ENCODE data around the gene RUFY2. TPM values are rescaled to one million over a fixed set of nuclear protein-coding genes. Genes with fewer than 3 reads are reported as not detected.

The RUFY2 gene
- total RNA-seq, 1 donor from 2014 or later = 21.3 TPM

DNA sequence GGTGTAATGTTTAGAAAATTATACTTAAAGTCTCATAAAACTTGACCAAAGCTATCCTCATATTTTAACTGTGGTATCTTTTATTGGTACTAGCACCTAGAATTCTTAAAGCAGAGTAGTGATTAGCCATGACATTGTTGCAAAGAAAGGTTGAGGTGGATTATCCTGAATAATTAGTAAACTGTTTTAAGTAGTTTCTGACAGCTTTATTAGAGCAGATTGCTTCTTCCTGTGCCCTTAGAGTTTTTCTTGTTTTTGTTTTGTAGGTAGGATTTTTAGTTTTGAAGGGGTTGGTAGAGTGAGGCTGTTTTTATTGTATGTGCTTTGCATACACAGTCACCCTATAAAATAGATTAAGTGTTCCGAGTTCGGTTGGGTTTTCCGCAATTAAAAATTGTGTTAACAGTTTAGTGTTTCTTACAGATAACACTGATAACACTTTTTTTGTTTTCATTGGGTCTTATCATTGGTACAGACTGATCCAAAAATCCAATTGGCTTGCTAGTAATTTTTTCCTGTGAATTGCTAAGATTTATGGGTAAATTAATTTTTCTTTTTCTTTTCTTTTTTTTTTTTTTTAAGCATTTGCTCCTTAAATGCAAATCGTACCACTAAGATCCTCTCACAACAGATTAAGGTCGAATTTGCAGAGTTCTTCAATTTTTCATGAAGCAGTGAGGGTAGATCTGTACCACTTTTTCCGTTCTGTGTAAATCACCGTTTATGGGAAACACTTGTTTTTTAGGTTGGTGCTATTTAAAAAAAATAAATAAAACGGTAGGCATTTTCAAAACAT, 72.2 kb downstream of the RUFY2 start:
- peak overlapping the region; percentile 100 for H3K4me3 Mint-ChIP-seq
- H3K4me1 Mint-ChIP-seq (ENCODE audit: unreplicated experiment) = peaks cover 35% of the 10 kb centered on the region
- TF ChIP-seq, protein P1, sequence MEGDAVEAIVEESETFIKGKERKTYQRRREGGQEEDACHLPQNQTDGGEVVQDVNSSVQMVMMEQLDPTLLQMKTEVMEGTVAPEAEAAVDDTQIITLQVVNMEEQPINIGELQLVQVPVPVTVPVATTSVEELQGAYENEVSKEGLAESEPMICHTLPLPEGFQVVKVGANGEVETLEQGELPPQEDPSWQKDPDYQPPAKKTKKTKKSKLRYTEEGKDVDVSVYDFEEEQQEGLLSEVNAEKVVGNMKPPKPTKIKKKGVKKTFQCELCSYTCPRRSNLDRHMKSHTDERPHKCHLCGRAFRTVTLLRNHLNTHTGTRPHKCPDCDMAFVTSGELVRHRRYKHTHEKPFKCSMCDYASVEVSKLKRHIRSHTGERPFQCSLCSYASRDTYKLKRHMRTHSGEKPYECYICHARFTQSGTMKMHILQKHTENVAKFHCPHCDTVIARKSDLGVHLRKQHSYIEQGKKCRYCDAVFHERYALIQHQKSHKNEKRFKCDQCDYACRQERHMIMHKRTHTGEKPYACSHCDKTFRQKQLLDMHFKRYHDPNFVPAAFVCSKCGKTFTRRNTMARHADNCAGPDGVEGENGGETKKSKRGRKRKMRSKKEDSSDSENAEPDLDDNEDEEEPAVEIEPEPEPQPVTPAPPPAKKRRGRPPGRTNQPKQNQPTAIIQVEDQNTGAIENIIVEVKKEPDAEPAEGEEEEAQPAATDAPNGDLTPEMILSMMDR (conservative IDR thresholded peaks at IDR 0.05) = no peak
- peaks cover 40% of the 10 kb centered on the region for H3K36me3 Mint-ChIP-seq
- peak overlapping the region; percentile 37 for H3K27ac Mint-ChIP-seq
- peaks cover 4% of the 10 kb centered on the region for H3K27me3 Mint-ChIP-seq
- DNase-seq (ENCODE audit: extremely low spot score, unreplicated experiment) = no peak
- no peaks in the 10 kb centered on the region for H3K9me3 Mint-ChIP-seq

DNA sequence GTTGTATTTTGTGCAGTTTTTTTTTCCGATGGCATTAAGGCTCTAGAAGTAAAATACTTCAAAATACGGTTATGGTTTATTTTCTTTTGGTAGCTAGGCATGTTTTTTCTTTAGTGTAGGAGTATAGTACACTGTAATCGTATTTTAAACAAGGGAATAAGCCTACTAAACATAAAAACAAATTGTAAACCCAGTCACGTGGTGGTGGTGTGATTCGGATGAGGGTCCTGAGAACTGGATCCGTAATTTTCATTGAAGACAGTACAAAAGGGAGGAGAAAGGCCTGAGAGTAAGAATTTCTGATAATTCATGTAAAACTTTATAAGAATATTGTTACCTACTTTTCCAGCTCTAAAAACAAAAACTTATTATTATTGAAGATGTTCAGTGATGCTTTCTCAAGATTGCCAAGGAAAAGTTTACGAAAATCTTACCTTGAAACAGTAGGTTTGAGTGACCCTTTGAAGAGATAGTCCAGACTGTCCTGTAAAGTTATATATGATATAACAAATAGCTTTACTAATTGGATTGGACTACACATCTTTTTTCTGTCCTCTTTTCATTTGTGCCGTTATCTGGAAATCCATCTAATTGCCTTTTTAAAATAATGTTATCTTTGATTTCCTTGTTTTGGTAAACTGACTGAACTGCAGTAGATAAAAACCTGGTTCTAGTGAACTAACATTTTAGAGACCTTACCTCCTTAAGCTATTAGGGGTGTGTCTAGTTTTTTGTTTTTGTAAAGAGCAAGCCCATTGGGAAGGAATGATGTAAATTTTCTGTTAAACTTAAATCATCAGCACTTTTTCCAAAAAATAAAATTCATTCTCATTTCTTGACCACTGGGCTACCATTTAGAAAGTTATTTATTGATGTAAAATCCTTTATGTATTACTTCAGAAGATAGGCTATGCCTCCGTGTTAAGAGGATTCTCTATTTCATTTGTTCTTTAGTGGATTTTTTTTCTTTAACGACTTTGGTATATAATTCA, 73.3 kb downstream of the RUFY2 start:
- H3K36me3 Mint-ChIP-seq = peaks cover 29% of the 10 kb centered on the region
- no peaks in the 10 kb centered on the region for H3K9me3 Mint-ChIP-seq
- H3K4me1 Mint-ChIP-seq (ENCODE audit: unreplicated experiment) = peaks cover 41% of the 10 kb centered on the region
- no peak for DNase-seq (ENCODE audit: extremely low spot score, unreplicated experiment)
- peak overlapping the region; percentile 100 for H3K27ac Mint-ChIP-seq
- H3K27me3 Mint-ChIP-seq = peaks cover 4% of the 10 kb centered on the region
- TF ChIP-seq, protein P1 (conservative IDR thresholded peaks at IDR 0.05) = no peak
- peak overlapping the region; percentile 100 for H3K4me3 Mint-ChIP-seq

DNA sequence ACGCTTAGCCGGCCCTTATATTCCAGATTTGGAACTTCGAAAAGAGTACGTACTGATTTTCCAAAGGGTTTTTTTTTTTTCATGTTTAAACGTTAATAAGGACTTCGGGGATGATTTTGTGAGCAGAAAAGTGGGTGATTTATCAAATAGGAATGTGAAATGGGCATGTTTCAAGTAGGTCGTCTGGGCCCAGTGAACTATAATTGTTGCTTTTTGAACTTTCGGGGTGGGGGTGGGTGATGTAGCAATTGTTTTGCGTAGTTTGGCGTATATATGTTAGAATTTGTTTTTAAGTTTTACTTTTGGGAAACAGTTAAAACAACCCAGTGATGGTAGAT, 74.0 kb downstream of the RUFY2 start:
- peaks cover 25% of the 10 kb centered on the region for H3K36me3 Mint-ChIP-seq
- H3K9me3 Mint-ChIP-seq = no peaks in the 10 kb centered on the region
- TF ChIP-seq, protein P1 (conservative IDR thresholded peaks at IDR 0.05) = no peak
- peaks cover 4% of the 10 kb centered on the region for H3K27me3 Mint-ChIP-seq
- peak overlapping the region; percentile 100 for H3K4me3 Mint-ChIP-seq
- peak overlapping the region; percentile 100 for H3K27ac Mint-ChIP-seq
- DNase-seq (ENCODE audit: extremely low spot score, unreplicated experiment) = no peak
- peaks cover 47% of the 10 kb centered on the region for H3K4me1 Mint-ChIP-seq (ENCODE audit: unreplicated experiment)

DNA sequence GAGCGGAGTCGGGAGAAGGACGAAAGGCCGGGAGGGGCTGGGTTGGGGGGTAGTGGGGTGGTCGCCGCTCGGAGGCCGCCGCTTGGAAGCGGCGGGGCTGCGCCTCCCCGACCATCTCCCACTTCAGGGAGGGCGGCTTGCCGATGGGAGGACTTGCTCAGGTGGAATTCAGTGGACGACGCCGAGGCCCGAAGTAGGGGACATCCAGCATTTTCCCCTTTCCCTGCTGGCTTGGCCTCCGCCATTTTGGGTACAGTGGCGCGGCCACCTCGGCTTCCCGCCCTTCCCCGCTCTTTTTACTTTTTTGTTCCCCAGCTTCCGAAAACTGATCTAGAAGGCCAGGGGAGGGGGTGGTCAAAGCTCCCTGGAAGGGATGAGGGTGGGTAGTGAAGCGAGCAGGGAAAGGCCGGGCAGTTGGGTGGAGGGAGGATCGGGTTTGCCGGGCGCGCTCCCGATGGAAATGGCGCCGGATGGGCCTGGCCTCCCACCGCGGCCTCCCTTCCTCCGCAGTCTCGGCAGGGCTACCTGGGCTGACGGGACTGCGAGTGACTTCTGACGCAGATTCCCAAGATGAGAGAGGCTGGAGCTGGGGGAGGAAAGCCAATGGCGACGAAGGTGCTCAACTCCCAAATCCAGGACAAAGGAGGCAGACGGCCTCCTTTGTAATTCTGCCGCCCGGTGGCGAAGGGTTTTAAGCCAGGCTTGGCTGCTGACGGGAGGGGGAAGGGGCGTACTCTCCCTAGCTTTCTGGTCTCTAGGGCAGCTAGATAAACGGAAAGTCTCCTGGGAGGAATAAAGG, 74.6 kb downstream of the RUFY2 start, which contains the start of gene PBLD:
Gene PBLD, minus strand, starts transcription at position 670 of the 799 bp plus-strand sequence. CDS start 26,084 bp downstream, outside the sequence.
- H3K9me3 Mint-ChIP-seq = no peaks in the 10 kb centered on the region
- peaks cover 20% of the 10 kb centered on the region for H3K36me3 Mint-ChIP-seq
- H3K4me1 Mint-ChIP-seq (ENCODE audit: unreplicated experiment) = peaks cover 43% of the 10 kb centered on the region
- DNase-seq (ENCODE audit: extremely low spot score, unreplicated experiment) = peak; percentile 77
- peak within 1 kb of the TSS; percentile 100 for H3K27ac Mint-ChIP-seq
- peaks cover 4% of the 10 kb centered on the region for H3K27me3 Mint-ChIP-seq
- TF ChIP-seq, protein P1 (conservative IDR thresholded peaks at IDR 0.05) = peak; percentile 58
- H3K4me3 Mint-ChIP-seq = peak within 1 kb of the TSS; percentile 100

All from type B pancreatic cell (in vitro differentiated cells).